ENCODE measurements around the gene ARID5B.

ARID5B gene

GRCh38 chr10:61883371-61884025 is 18.0 kb upstream of the ARID5B start:
- DNase-seq, result no peak

GRCh38 chr10:61887772-61888171 is 13.7 kb upstream of the ARID5B start:
- DNase-seq, result no peak

GRCh38 chr10:61888744-61889143 is 12.8 kb upstream of the ARID5B start:
- no peak for DNase-seq

GRCh38 chr10:61890430-61890829 is 11.1 kb upstream of the ARID5B start:
- no peak for DNase-seq

GRCh38 chr10:61890881-61891409 is 10.6 kb upstream of the ARID5B start:
- DNase-seq, result no peak

GRCh38 chr10:61891906-61892585 is 9.5 kb upstream of the ARID5B start:
- DNase-seq, result no peak

GRCh38 chr10:61892961-61893360 is 8.5 kb upstream of the ARID5B start:
- DNase-seq, result no peak

GRCh38 chr10:61894133-61894532 is 7.4 kb upstream of the ARID5B start:
- DNase-seq, result no peak

GRCh38 chr10:61895898-61896600 is 5.5 kb upstream of the ARID5B start:
- no peak for DNase-seq

- peak; percentile 81 for DNase-seq
Measured at GRCh38 chr10:61896854-61897661, 4.4 kb upstream of the ARID5B start.

GRCh38 chr10:61897671-61898434 is 3.6 kb upstream of the ARID5B start:
- DNase-seq, result no peak

GRCh38 chr10:61898435-61898778 is 3.1 kb upstream of the ARID5B start:
- no peak for DNase-seq

- DNase-seq, result no peak
Measured at GRCh38 chr10:61899069-61899531, 2.4 kb upstream of the ARID5B start.

- DNase-seq, result no peak
Measured at GRCh38 chr10:61899663-61899996, 1.9 kb upstream of the ARID5B start.

GRCh38 chr10:61899997-61900828 is 1.3 kb upstream of the ARID5B start:
- DNase-seq, result peak; percentile 77

- DNase-seq, result no peak
Measured at GRCh38 chr10:61901829-61902444, 438 bp downstream of the ARID5B start.

GRCh38 chr10:61902445-61903220 is 1.1 kb downstream of the ARID5B start:
- peak; percentile 80 for DNase-seq

- DNase-seq, result peak; percentile 87
Measured at GRCh38 chr10:61903221-61903927, 1.9 kb downstream of the ARID5B start.

- no peak for DNase-seq
Measured at GRCh38 chr10:61903928-61904344, 2.4 kb downstream of the ARID5B start.
